HuH-7.5 (cell line): ENCODE results near the gene EEA1.
"Not testable (repeated sequence)": the region's sequence is repeated elsewhere in the genome, so short reads cannot be mapped to it uniquely, and the experiment has no call there.

ENCODE experiments used
- DNase-seq: peaks from one replicate; pipeline ENCODE4 v3.0.0; 2011; ENCODE audit warnings: low spot score

Gene EEA1

DNA sequence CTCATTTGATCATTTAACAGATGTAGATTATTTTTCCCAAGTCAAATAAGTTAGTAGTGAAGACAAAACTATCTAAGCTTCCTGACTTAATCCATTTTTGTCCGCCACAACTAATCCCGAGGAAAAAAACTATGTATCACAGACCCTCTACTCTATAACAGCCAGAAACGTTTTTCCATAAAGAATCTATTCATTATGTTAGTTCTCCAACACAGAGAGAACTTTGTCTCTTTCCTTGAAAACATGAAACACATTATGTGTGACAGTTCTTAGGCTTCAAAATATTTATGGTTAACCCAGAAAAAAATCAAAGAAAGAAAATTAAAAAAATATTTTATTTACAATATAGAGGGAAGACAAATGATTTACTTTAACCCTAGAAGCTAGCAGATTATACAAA is 126.2 kb downstream of the EEA1 start:
- no peak for DNase-seq

DNA sequence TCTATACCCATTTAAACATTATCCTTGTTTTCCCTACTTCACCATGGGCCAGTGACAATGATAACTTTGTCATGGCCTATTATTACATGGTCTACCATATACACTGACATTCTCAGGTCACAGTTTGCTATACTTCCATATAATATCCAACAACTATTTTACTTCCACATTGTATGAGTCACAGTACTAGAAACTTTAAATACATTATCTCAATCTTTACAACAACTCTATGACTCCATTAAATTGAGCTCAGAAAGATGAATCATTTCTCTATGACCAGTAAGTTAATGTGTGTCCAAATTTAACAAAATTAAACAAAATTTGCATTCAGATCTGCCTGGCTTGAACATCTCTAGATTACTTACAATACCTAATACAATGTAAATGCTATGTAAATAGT is 132.4 kb downstream of the EEA1 start:
- no peak for DNase-seq

DNA sequence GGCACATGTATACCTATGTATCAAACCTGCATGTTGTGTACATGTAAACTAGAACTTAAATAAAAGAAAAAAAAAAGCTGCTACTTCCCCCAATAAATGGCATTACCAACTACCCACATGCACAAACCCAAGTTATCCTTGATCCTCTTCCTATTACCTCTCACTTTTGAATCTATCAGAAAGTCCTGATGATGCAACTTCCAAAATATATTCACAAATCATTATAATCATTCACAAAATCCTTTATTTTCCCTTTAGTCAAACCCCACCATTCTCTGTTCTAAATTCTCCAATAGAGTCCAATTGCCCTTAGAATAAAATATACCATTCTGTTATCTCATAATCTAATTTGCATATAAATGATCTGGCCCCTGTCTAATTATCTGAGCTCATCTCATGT is 134.3 kb downstream of the EEA1 start:
- DNase-seq = no peak

DNA sequence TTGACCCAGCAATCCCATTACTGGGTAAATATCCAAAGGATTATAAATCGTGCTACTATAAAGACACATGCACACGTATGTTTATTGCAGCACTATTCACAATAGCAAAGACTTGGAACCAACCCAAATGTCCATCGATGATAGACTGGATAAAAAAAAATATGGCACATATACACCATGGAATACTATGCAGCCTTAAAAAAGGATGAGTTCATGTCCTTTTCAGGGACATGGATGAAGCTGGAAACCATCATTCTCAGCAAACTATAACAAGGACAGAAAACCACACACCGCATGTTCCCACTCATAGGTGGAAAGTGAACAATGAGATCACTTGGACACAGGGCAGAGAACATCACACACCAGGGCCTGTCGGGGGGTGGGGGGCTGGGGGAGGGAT is 134.7 kb downstream of the EEA1 start:
- not testable (repeated sequence) for DNase-seq

DNA sequence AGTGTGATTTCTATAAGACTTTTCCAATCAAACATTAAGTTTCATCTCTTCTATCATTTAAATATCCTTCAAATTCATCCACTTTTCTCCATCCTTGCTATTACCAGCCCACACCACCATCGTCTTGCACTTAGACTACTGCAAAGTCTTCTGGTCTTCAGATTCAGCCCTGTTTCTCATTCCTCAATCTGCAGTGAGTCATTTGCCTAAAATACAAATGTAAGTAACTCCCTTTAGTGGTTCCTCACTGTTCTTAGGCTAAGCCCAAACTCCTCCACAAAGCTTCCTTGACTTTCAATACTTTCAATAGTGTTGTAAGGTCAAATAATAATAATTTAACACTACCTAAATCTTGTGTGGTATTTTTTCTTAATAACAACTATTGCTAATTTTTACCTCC is 143.1 kb downstream of the EEA1 start:
- no peak for DNase-seq

DNA sequence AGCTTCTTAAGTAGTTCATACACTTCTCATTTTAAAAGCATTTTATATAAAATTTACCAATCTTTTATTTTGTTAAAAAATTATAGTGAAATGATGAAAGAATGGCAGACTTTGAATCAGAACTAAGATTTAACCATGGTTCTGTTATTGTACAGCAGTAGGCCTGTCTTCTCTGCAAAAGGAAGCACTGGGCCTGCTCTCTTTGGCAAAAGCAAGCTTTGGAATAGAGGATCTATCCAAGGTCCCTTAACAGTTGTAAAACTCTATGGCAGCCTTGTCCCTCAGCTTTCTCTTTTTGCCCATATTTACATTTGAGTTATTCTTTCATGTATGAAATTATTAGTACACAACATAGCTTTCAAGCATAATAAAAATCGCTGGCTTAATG is 143.5 kb downstream of the EEA1 start:
- DNase-seq = no peak

DNA sequence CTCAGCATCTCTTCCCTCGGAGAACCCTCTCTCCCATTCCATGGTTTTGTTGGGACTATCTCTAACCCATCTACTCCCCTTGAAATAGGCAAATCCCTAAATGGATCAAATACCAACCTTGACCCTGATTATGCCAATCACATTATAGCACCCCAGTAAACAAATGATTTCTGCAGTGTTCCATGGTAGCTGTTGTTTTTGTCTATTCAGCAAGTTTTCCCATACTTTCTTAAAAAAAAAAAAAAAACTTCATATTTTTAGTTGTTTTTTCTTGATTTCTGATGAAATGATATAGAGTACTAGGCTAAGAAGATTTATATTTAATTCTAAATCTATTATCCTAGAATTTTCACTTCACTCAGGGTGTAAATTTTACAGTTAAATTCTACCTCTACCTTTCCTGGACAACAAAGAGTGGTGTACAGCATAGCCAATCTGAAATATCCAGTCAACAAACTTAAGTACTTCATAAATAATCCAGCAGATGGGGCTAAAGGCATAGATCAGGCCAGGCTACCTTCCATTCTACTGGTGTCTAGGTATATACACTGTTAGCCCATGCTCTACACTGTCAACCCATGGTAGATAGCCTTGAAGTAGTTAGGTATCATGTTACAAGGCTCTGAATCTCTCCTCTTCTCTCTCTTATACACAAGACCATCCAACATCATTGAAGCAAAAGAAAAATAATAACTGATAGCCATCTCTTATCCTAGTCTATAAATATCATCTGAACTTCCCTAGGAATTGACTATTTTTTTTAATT is 144.1 kb downstream of the EEA1 start:
- DNase-seq = peak; percentile 51

DNA sequence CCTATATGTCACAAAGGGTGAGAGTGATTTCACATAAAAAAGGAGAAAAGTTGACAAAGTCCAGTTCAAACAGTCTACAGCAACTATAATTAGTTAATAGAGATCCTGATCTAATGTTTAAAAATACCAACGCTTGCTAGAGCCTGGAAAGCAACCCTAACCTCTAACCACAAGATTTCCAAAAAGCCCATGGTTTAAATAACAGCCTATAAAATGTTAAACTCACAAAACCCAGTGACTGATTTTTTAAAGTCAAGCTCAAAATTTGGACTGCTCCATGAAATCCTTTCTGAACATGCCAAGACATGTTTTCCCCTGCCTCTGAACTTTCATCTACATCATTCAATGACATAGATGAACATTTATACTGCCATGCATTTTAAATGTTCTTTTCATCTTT is 144.7 kb downstream of the EEA1 start:
- DNase-seq = no peak

DNA sequence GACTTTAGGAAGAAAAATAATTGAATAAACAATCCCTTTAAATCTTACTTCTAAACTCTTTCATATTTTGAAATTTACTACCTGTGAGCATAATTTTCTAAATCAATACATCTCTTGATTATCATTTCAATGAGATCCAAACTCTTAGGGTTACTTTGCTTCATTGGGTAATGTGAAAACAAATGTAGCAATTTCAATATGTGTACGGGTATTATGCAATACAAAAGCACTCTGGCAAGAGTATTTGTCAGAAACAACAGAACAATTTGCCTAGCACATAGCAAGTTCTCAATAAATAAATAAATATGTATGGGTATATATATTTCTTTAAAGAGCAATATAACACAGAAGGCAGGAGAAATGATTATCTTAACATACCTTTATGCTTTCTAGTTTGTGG is 149.2 kb downstream of the EEA1 start:
- DNase-seq = no peak

DNA sequence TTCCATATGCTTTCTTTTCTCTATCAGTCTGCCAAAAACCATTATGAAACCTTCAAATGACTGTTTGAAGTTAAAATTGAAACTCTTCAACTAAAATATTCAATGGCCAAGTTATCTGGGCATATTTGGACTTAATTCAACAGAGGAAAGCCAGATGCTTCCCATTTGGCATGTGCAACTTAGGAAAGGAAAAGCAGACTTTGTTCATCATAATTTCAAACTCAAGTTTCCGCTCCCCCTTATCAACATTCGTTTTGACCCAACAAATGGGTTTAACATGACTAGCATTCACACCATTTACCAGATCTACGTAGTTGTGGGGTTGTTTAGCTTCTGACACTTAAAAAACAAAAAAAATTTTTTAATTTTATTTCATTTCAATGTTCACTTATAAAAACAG is 150.6 kb downstream of the EEA1 start:
- DNase-seq = no peak

DNA sequence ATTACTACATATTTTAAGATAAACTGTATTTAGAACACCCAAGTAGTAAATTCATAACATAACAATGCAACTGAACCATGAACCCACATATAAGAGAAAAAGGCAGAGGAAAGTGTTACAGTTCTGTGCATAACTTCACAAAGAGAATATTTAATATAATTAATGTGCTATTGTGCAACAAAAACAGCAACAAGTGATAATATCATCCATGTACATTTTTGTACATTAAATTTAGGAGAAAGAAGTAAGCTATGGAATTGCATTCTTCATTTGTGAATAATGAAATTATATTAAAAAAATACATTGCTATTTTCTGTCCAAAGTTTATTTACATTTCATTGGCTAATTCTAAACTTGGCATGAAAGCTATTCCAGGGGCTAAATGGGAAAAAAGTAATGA is 153.7 kb downstream of the EEA1 start:
- no peak for DNase-seq

DNA sequence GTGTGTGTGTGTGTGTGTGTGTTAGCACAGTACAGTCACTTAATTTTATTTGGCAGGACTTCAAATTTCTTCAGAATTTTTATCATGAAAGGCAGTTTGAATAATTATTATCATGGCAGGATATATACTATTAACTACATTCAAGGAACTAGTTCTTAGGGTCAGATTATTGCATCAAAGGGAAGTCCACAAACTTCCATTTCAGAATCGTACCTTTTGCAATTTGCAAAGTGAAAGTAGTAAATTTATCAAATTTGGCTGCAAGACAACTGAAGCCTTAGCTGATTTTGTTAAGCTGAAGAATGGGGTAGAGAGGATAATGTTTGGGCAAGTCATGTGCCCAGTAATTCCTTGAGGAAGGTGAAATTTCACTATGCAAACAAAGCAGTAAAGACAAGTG is 158.1 kb downstream of the EEA1 start:
- no peak for DNase-seq

DNA sequence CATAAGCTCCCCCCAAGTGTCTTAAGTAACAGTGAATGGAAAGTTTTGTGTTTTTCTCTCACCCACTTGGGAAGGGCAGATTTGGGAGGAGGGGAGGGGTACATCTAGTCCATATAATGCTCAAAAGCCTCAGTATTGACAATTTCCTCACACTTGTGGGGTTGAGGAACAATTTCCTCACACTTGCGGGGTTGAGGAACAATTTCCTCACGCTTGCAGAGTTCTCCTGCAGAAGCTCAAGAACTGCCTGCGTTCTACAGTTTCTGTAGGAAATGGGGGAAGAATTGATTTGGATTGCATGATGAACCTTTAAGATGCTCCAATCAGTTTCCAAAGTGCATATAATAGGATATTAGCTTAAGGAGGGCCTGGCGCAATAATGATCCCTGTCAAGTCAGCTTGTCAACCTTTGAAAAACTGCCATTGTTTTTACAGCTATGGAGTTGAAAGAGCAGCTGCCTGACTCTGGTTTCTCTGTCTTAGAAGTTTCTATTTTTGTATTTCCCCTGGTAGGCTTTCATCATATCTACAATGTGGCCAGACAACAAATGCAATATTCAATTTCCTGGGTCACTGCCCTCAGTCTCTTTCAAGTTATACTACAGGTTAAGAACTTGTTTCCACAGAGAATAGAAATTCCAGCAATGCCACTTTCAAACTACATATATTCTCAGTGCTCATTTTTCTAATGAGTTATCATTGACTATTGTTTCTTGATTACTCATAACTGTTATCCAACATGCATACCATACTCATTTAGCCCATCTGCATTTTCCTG is 159.8 kb downstream of the EEA1 start:
- no peak for DNase-seq

DNA sequence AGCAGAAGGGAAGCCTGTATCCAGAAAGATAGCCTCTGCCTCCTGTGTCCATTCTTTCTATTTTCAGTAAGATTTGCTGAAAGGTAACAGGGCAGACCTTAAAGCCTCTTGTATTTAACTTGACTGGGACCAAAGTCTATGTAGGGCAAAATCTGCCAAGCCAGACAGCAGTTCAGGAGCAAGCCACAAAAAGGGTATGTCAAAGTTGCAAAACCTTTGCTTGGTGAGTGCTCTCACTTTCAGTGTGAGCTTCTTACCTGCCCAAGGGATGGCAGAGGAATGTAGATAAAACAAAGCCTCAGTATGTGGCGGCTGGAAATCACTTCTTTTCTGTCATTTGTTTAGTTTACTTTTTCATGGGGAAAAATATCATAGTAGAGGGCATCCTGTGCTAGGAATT is 163.2 kb downstream of the EEA1 start:
- DNase-seq = no peak

DNA sequence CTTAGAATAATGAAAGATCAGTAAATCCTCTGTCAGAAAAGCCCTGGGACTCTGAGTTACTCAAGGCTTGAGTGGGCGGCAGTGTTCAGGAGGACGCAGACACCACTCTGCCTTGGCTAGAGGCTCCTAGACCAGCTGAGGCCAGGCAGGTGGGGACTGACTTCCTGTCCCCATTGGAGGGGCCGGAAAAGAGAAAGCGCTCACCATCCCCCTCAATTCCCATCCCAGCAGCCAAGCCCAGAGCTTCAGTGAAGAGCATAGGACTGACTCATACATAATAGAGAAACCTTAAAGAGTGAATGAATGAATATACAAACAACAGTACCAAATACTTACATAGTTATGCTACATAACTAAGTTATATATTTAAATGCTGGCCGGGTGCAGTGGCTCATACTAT is 164.3 kb downstream of the EEA1 start:
- DNase-seq = no peak

DNA sequence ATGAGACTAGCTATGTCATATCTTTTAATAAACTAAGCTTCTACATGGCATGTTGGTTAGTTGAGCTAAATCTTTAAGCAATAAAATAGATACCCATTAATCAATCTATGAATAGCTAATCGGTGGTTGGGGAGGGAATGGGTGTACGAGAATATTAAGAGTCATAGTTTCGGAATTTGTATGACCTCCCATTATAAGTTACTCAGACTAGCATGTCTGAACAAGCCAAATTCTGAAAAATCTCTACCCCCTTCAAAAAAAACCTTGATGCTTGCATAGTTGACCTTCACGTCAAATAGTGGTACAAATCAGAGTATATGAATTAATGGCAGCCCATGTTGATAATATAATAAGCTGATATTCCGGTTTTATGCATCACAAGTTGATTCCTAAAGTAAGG is 166.3 kb downstream of the EEA1 start:
- no peak for DNase-seq

DNA sequence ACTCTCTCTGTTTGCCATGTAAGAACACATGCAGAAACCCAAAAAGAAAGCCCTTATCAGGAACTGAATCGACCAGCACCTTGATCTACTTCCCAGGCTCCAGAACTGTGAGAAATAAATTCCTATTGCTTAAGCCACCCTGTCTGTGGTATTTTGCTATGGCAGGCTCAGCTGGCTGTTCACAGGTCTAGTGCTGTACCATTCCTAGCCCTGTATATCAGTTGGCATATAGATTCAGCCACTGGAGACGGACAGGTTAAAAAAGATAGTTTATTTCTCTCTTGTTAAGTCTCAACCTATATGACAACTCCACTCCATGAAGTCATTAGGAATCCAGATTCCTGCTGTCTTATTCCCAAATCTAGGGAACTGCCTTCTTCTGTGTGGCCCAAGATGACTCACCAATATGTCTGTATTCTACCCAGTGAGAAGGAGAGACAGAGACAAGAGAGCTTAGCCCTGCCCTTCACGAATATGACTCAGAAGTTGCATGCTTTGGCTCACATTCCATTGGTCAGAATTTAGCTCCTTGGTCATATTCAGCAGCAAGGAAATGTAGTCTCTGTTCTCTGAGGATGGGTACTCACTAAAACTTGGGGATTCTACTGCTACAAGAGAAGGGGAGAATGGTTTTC is 169.3 kb downstream of the EEA1 start:
- no peak for DNase-seq

DNA sequence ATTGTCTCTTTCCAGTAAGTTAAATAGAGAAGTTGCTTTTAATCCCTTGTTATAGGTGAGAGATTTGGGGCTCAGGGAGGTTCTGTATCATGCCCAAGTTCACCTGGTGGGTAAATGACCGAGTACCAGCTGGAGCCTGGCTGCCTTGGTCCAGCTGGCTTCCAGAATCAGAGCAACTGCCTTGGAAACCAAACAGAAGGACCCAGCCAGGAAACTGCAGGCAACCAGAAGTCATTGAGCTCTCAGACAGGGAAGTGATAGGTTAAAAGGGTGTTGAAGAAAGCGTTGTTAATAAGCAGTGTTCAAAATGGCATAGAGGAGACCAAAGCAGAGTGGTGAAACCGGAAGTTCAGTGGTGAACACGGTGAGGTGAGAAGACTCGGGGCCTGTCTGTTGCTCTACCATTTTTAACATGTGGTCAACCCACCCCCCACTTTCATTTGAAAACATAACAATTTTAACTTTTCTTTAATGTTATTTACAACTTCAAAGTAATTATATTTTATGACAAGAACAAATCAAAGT is 171.4 kb downstream of the EEA1 start:
- no peak for DNase-seq

DNA sequence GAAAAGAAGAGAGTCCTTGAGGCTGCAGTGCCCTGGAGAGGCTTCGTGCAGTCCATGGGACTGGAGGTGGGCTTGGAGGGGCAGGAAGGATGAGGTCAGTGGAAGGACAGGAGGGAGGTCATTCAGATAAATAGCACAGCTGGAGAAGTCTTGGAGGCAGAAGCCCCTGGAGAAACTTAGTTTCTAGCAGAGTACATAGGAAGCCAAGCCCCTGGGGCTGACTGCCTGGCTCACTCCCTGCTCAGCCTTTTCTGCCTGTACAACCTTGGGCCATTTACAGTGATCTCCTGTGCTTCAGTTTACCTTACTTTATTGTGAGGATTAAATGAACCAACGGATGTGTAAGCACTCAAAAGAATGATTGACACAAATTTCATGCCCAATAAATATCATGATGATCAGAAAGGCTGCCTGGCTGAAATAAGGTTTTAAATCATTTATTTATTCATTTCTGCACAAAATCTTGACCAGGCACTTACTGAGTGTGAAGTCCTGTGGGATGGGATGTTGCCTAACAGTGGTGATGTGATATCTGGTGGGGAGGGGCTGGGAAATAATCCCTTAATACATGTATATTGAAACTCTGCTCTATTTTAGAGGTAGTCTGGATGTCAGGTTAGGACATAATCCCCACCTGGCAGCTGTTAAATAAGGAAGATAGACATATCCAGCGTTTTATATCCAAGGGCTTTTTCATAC is 172.0 kb downstream of the EEA1 start:
- no peak for DNase-seq

DNA sequence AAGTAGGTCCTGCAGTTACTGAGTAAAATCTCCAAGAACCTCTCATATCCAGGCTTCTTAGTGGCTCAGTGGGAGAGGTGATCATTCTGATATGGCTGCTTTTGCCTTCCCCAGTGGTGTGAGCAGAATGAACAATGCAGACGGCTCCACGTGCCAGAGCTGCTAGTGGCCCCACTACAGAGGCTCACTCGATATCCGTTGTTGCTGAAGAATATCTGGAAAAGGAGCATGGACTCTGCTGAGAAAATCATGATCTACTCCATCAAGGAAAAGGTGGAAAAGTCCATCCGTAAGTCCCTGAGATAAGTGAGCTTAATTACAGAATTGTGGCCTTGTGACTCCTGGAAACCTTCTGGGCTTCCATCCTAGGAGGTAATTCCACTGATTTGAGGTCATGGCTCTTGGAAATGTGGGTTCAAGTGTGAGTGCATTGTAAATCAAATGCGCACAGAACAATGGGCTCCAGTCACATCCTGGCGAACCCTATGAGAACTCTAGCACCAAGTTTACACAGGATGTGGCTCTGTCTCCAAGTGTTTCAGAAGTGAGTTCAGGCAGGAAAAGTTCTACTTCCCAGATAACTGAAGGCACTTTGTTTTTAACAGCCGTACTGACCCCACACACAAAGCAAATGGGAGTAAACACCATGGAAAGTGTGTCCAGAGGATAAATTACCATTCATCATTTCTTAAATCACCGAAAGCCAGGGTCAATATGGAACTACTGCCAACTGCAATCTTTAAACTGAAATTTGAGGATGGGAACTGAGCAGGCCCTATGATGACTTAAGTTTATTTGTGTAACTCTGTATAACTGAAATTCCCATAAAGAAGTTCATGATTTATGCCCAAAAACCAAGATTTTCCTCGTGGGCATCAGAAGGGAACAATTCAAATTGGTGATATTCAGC is 174.9 kb downstream of the EEA1 start:
- no peak for DNase-seq

DNA sequence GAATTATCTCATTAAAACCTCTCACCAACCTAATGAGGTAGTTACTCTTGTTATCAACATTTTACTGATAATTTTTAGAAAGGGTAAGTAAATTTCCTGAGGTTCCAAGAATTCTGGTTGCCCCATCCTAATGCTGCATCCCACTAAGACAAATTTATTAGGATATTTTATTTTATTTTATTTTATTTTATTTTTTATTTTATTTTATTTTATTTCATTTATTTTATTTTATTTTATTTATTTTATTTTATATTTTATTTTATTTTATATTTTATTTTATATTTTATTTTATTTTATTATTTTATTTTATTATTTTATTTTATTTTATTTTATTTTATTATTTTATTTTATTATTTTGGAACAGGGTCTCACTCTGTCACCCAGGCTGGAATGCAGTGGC is 179.4 kb downstream of the EEA1 start:
- DNase-seq = not testable (repeated sequence)
